Epidermal melanocyte (primary cell): ENCODE data around the gene KIDINS220.

Experiments
- DNase-seq: peaks from one replicate; pipeline ENCODE4 v3.0.0; 2011; ENCODE audit warnings: low spot score; ENCODE audit not compliant: insufficient read length

Gene KIDINS220

DNA sequence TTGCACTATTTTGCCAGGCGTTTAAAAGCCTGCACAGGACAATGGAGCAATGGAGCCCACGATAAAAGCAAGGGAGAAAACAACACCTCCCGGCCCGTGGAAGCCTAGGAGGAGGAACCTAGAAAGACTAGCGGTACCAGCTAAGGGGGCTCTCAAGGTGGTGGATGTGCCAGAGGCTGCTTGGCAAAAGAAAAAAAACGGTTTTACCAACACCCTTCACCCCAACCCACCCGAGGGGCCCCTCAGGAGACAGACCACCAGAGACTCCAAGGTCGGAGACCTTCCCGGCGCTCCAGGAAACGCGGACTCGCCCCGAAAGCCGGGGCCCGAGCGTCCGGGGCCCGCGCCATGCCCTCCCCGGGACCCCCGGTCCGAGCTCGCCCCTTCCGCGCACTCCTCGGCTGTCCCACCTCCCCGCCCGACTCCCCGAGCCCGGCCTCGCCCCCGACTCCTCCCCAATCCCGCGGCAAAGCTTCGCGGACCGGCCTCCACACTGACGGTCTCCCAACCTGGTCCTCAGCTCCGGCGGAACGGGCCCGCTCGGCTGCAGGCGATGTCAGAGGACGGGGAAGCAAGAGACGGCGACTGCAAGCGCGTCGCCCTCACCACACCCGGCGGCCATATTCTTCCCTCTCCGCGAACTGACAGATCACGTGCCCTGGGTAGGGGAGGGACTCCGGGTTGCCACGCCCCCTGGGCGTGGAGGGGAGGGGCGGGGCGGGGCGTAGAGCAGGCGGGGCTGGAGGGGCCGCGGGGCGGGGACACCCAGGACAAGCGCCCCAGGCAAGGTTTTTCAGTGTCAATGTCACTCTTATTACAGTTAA, at the start of gene KIDINS220:
TSS of gene KIDINS220 (minus strand) at position 643 of the 824 bp plus-strand sequence. CDS start 10,520 bp downstream, outside the sequence.
- DNase-seq = peak; percentile 93

DNA sequence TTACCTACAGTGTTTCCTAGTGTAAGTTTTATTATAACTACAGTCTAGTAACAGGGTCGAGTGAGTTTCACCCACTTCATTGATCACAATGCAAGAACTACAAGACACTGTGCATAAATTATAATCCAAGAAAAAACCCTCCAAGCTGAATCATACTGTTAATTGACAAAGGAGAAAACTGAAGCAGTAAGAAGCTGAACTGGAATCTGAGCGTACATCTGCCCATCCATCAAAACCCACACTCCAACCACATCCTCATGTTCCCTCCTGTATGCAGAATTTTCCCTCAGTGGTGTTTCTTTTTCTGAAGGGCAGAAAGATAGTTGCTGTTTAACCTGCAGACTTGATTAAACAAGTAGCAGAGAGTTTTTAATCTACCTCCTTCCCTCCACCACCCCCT, 49.5 kb upstream of the KIDINS220 start:
- no peak for DNase-seq

DNA sequence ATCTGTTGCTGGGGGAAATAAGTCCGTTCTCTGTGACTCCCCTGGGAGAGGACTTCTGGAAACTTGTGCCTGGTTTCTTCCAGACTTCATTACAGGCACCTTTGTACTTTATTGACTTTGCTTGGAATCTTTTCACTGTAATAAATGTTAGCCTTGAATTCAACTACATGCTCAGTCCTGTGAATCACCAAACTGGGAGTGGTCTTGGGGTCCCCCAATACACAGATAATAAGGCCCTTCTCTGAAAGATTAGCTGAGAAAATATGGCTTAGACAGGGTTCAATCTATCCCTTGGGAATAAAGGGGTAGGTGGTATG, 48.7 kb upstream of the KIDINS220 start:
- DNase-seq = no peak

DNA sequence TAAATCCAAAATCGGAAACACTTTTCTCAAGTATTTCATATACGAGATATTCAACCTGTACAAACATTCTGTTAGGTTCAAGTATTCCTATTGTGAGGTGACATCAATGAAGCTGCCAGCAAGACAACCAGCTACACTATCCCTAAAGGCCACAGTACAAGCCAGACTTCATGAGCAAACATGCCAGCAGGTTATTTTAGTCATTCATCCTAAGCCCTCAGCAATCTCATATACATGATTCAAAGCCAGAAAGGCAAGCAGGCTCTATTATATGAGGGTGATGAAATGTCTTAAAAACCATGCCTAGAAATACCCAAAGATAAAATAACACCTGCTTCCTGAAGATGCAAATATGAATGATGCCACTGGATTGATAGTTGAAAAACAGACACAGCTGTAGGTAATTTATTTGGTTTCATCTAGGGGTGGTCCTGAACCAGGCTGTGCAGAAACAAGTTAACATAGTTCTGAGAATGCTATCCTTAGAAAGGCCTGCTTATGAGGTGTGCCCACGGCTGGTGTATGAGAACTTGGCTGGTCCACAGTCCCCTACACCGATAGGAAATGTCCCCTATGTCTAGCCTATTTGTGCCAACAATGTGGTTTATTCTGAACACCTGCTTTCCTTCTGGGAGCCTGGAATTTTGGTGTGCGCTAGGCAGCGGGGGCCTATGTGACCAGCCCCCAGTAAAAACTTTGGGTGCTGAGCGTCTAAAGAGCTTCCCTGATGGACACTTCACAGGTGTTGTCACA, 48.2 kb upstream of the KIDINS220 start:
- no peak for DNase-seq

DNA sequence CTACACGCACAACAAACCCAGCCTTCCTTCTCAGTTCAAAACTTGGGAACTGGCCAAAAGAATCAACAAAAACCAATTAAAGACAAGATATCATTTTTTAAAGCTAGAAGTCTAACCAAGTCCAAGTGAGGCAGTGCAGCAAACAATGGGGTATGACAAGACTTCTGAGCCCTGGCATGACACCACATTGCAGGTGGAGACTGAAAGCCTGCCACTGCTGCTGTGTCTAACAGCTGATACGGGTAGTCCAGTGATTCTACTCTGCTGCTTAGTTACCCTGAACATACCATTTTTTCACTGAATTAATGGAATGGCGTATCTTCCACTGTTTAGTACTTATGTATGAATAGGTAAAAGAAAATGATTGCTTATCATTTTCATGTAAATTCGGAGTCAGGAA, 47.4 kb upstream of the KIDINS220 start:
- DNase-seq = no peak

DNA sequence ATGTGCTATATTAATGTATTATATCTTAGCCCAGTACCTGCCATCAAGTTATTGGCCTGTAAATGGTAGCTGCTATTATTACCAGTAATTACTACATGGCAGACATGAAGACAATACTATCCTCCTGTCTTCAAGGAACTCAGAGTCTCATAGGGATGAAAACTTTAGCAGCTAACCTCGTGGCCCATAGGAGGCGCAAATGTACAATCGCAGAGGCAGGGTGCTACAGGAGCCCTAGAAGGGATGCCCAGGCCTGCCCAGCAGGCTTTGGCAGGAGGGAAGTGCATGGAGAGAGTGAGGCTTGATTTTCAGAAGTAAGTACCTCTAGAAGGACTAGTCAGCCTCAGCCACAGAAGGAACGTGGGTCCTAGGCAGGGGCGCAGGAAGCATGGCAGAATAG, 44.7 kb upstream of the KIDINS220 start:
- no peak for DNase-seq

DNA sequence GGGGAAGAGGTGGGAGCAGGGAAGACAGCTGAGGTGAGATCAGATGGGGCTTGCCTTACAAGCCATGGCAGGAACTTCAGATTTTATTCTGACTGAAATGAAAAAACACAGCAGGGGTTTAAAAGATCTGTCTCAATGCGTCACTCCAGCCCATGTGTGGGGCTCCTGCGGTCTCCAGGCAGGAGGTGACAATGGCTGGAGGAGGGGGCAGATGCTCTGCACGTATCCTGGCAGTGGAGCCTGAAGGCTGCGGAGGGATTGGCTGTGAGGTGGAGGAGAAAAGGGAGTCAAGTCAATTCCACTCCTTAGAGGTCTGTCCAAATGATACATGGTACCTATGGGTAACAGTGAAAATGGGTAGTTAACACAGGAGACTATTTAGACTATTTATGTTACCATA, 40.5 kb upstream of the KIDINS220 start:
- DNase-seq = no peak

DNA sequence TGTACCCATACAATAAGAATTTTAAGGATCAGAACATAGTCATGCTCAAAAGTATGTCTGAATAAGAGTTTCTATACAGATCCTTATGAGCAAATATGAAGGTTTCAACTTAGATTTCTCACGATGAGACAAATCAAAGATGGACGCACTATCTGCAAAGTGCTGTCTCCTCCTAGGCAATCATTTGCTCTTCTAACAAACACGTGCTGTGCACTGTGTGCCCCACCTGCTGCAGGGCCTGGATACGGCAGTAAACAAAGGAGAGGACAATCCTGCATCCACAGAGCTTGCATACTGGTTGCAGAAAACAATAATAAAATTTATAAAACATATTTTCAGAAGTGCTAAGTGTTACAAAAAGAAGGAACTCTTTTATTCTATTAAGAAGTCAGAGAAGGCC, 39.9 kb upstream of the KIDINS220 start:
- DNase-seq = no peak

DNA sequence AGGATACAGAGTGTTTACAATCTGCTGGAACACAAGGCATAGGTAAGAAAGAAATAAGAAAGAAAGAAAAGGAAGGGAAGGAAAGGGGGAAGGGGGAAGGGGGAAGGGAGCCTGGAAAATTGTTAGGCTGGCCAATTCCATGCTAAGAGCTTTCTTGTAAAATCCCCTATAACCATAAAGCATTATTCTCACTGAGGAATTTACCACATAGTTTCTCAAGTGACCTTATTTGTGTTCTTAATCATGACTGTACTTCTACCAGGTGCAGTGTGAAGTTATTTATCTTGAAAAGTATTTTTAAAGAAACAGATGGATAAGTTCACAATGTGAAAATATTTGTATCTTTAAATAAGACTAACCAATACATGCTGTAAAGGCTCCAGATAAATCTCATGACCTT, 39.2 kb upstream of the KIDINS220 start:
- no peak for DNase-seq

DNA sequence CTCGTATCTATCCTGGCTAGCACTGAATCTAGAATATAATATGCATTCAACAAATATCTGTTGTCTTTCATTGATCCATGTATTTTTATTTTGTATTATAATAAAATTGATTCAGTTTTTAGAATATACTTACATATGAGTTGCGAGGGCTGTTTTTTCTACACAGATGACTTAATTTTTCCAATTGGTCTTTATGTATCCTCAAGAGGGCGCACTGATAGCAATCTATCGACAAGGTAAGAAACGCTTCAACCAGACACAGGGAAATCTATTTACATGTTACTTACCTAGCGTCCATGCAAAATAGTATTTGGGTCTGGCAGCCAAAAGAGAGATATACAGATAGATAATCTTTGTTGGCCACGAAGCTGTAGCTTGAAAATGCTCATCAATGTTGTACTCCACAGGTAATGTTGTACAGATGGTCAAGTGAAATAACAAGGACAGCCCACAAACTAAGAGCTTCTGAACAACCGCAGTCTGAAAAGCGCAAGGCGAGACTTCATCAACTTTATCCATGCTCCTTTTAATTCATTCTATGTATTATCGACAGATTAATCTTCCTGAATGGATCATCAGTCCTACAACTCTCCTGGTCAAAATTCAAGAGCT, 35.5 kb upstream of the KIDINS220 start:
- peak; percentile 33 for DNase-seq

DNA sequence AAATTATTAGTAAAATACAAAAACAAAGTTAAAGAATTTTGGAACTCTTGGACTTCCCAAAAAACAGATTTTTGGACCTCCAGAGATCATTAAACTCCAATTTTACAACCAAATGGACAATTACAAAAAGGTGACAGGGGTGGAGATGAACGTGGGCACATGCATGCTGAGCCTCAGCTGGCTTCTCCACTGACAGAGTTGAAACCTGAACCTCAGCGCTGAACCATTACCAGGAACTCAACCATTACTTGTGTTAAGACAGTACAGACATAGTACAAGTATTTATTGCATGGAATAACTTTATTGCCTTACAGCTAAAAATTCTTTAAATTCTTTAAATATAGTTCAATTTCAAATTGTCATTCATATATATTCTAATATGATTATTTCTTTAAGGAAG, 33.0 kb upstream of the KIDINS220 start:
- DNase-seq = no peak

DNA sequence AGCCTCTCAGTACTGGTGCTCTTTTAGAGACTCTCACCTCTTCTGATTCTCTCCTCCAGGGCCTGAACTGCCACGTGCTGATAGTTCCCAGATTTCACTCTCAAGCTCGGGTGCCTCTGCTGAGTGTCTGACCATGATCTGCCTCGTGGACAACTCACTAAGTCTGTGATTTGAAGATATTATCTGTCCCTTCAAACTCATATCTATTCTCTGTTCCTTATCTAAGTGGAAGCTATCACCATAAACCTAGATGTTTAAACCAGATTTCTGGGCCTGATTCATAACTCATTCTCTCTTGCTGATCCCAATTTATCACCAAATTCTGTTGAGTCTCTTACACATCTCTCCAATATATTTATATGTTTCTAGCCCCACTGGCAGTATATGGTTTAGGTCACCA, 29.9 kb upstream of the KIDINS220 start:
- no peak for DNase-seq

DNA sequence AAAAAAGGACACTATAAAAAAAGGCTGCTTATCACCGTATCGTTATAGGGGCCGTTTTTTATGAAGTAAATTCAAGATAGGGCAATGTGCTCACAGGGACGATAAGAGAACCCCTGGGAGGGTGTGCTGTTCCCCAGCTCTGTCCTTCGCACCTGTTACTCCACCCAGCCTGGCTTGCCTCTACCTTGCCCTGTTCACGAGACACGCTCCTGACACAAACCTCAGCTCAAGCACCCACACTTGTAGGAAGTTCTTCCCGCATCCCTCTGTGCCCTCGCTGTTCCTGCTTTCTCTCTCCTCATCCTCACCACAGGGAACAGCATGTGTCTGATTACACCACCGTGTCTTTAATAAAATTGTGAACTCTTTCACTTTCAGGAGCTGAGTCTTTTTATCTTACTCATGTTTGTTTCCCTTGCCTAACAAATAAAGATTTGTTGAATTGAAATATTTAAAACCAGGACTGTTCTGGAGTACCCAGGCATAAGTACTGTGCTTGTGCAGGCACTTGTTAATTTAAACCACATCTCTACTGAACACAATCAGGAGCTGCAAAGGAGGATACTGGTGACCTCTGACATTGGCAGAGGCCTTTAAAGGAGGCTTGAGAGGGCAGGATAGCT, 26.0 kb upstream of the KIDINS220 start:
- no peak for DNase-seq

DNA sequence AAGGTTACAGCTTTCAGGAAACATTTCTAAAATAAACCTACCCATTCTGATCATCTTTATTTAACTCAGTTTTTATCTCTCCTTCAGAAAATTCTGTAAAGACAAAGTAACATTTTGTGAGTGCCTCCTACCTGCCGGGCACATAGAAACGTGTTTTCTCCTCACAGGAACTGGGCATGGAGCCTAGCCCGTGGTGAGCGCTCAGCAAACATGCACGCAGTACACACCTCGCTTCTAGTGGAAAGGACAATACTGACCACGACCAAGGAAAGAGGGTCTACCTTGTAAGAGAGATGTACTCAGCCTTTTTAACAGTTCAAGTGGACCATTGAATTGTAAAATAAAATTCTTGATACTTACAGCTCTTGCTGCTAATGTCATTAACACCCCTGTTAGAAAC, 24.8 kb upstream of the KIDINS220 start:
- DNase-seq = no peak

DNA sequence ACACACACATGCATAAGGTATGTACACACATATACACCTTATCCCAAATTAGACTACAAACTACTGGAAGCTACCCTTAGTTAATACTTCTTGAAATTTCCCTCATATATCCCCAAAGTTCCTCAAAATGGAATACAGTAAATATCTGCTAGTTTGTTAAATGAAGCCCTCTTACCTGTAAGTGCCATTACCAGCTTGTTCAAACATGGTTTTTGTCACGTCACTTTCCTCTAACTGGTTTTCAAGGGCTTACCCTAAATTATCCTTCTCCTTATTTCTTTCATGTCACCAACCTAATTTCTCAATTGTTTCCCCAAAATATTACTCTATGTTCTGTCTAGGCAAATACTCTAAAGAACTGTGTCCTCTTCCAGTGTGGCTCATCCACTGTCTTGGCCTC, 24.4 kb upstream of the KIDINS220 start:
- no peak for DNase-seq

DNA sequence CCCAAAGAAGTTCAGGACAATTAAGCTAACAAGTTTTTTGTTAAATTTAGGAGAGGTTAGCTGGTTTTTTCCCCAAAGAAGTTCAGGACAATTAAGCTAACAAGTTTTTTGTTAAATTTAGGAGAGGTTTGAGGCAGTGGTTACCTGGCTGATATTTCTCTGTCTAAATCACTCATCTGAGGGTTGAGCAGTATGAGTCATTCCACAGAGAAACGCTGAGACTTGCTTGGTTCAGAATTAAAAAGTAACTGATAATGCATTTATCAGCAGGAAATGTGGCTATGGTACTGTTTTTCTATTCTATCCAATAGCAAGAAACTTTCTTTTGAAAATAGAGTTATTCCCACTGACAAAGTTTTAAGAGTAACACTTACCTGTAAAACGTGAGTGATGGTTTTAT, 22.8 kb upstream of the KIDINS220 start:
- DNase-seq = no peak

DNA sequence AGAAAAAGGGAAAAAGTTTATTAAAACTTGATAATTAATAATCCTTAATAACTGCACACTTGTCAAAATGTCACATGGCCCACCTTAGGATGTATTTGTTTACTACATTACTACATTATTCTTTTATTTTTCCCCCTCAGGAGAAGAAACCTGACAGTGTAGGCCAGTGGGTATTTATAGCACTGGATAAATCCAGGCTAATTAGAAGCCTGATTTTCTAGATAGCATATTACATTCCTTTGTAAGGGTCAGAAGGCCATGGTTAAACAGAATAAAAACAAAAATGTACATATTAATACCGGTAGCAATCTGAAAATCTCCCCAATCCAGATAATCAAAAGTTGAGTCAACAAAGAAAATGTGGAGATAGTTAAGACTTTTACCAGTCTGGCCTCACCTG, 21.5 kb upstream of the KIDINS220 start:
- DNase-seq = no peak

DNA sequence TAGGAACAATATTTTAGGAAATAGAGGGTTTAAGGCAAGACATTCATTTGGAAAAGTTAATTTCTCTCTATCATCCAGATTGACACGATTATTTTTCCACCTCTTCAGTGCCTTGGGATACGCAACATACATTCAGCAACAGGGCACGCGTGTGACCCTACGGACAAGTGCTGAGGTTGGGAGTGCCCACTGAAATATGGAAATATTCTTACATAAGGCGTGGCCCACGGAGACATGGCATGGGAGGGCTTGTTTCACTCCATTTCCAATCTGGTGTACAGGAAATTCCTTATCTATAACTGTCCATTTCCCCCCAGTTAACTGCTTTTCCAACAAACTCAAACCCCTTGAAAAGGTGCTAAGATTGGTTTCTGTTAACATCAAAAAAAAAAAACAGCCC, 20.9 kb upstream of the KIDINS220 start:
- DNase-seq = no peak

DNA sequence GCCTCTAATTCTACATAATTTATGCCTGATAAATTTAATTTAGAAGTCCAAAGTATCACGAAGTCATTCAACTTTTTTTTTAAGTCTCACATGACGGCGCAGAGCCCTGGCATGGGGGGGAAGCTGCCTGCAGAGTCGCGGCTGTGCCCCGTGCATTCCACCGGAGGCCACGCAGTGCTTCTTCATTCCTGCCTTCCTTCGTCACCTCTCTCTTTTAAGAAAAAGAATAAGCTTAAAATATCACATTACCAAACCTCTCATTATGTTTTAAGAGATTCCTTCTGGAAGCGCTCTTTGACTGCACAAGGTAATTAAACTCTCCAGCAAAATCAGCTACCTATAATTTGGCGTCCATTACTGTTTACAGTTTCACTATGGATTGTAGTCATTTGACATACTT, 20.3 kb upstream of the KIDINS220 start:
- DNase-seq = no peak

DNA sequence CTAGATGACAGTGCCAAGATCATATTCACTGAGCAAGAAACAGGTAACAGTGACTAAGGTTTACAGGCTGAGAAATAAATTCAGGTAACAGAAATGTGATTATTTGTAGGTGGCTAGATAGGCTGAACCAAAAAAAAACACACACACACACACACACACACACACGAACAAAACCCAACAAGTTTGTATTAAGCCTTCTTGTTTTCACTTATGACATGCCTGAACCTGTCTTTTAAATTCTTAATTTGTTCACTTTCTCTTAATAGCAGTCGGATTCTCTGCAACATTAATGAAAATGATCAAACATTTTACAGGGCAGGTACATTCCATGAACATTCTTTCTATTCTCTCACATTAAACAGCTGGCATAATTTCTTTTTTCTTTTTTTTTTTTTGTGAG, 18.8 kb upstream of the KIDINS220 start:
- no peak for DNase-seq

DNA sequence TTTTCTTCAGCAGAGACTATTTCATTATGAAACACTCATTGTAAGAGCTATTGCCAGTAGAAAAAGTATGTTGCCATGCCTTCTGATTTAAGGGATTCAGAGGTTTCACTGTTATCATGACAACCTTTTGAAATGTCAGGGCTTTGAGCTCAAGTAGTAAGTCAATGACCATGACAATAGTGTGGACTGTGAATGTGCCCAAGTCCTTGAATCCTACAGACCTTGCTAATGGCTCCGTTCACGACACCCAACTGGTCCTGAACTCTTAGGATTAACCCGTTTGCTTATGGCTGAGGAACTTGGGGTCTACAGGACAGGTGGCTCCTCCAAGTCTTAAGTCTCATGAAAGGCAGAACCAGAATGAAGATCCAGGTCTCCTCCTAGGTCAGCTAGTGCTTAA, 17.6 kb upstream of the KIDINS220 start:
- DNase-seq = no peak

DNA sequence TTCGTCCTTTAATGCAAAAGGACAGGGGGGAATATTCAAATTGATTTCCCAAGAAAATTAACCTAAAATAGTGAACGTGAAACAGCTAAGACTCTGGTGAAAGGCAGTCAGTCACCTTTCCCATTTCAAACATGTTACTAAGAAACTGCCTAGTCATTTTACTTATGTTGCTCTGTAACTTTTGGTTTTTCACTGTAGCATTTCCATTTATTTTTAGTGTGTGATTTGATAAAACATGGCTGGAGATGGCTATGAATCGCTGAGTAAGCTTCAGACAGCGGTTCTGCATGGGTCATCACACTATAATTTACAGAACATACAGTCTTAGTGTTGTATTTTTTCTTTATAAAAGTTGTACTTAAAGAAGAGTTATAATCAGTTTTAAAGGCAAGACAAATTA, 16.0 kb upstream of the KIDINS220 start:
- DNase-seq = no peak
